CD4-positive, alpha-beta memory T cell (primary cell): Measurements from ENCODE around the gene AIG1. TPM values are rescaled to one million over a fixed set of nuclear protein-coding genes. Genes with fewer than 3 reads are reported as not detected.

Source experiments
- CTCF ChIA-PET: fragments of 350-600 bp; sonication (Branson Sonifier 250); formaldehyde crosslinking; loops from one replicate; lab custom pipeline; 2021; ENCODE audit warnings: inconsistent platforms; ENCODE audit not compliant: partially characterized antibody; lab: Charles Lee
- POLR2A ChIA-PET: fragments of 350-600 bp; sonication (Branson Sonifier 250); formaldehyde crosslinking; loops from one replicate; lab custom pipeline; 2021; ENCODE audit not compliant: partially characterized antibody; lab: Charles Lee
- DNase-seq, 5 donors: peaks; one replicate each; pipeline versions ENCODE4 v3.0.0 to v3.0.0-alpha.2; 2020 to 2022; ENCODE audit warnings: mixed read lengths in 1 of 5
- H3K27ac ChIP-seq: one replicate; pipeline ENCODE4 v1.7.0; 2013; ENCODE audit warnings: low read depth, low read length
- H3K27me3 ChIP-seq: 2 replicates; pipeline ENCODE4 v1.7.0; 2013; ENCODE audit warnings: mild to moderate bottlenecking, low read length, moderate library complexity; ENCODE audit not compliant: insufficient read depth
- H3K36me3 ChIP-seq: 2 replicates; pipeline ENCODE4 v1.7.0; 2013; ENCODE audit warnings: mild to moderate bottlenecking, low read length, moderate library complexity; ENCODE audit not compliant: insufficient read depth
- H3K4me1 ChIP-seq: 2 replicates; pipeline ENCODE4 v1.7.0; 2013; ENCODE audit warnings: mild to moderate bottlenecking, low read length, moderate library complexity; ENCODE audit not compliant: insufficient read depth
- H3K4me3 ChIP-seq, 2 donors: one replicate each; pipeline ENCODE4 v1.7.0; 2013; ENCODE audit warnings: low read length in 2 of 2, mild to moderate bottlenecking in 1 of 2
- H3K9me3 ChIP-seq, 2 donors: one replicate each; pipeline ENCODE4 v1.7.0; 2013; ENCODE audit warnings: low read length in 2 of 2, control low read depth in 1 of 2; ENCODE audit not compliant: control insufficient read depth in 1 of 2
- H3K27ac Mint-ChIP-seq, 7 donors: one replicate each; pipeline ENCODE4 v1.8.0; 2020 to 2021; ENCODE audit warnings: mixed read lengths in 7 of 7, mild to moderate bottlenecking in 6 of 7, inconsistent platforms in 3 of 7, moderate library complexity in 3 of 7
- H3K27me3 Mint-ChIP-seq, 2 donors: one replicate each; pipeline ENCODE4 v1.8.0; 2020 to 2021; ENCODE audit warnings: mixed read lengths in 2 of 2
- H3K36me3 Mint-ChIP-seq, 2 donors: one replicate each; pipeline ENCODE4 v1.8.0; 2020 to 2021; ENCODE audit warnings: mixed read lengths in 2 of 2, inconsistent platforms in 1 of 2, mild to moderate bottlenecking in 1 of 2
- H3K4me1 Mint-ChIP-seq, 4 donors: one replicate each; pipeline ENCODE4 v1.8.0; 2020 to 2021; ENCODE audit warnings: mixed read lengths in 4 of 4, mild to moderate bottlenecking in 1 of 4
- H3K4me3 Mint-ChIP-seq, 8 donors: one replicate each; pipeline ENCODE4 v1.8.0; 2020 to 2021; ENCODE audit warnings: mixed read lengths in 8 of 8, mild to moderate bottlenecking in 7 of 8, moderate library complexity in 6 of 8, inconsistent platforms in 3 of 8
- H3K9me3 Mint-ChIP-seq, 8 donors: one replicate each; pipeline ENCODE4 v1.8.0; 2020 to 2021; ENCODE audit warnings: mixed read lengths in 8 of 8, mild to moderate bottlenecking in 5 of 8, inconsistent platforms in 3 of 8, moderate library complexity in 1 of 8
- intact Hi-C: fragments of 100-400 bp; cut with micrococcal nuclease; formaldehyde crosslinking; loops from one replicate; pipeline ENCODE4 v1.15.1; 2023
- polyA plus RNA-seq, 2 donors: library from polyadenylated mRNA; unstranded; fragments of 300-500 nt; fragmentation: Illumina TruSeq; gene quantifications; one replicate each; pipeline ENCODE4 v1.2.3, GENCODE V29; 2021
- total RNA-seq, 2 experiments: library from RNA; stranded (reverse); gene quantifications; one replicate each; pipeline ENCODE4 v1.2.3, GENCODE V29; 2021

Gene AIG1
- total and polyA plus RNA-seq, 4 experiments from 2014 or later, result 9.6 to 21.5 (median 15.3) TPM

- H3K36me3 ChIP-seq, result no peaks in the 10 kb centered on the region
- intact Hi-C loops, result no loop called here
- H3K27ac ChIP-seq, result no peak overlapping the region
- POLR2A ChIA-PET, result interaction anchor here (0.7 kb wide), 1 partner anchor 269 kb away, joined by 3 read pairs; no protein-coding TSS in a partner anchor
- no peaks in the 10 kb centered on the region for H3K9me3 ChIP-seq
- Mint-ChIP-seq H3K27ac (no peak overlapping the region), H3K9me3 (no peaks in the 10 kb centered on the region), H3K36me3 (peaks cover 0 to 18% of the 10 kb centered on the region in 2 donors), H3K27me3 (no peaks in the 10 kb centered on the region), H3K4me3 (no peak overlapping the region), H3K4me1 (no peaks in the 10 kb centered on the region)
- no peaks in the 10 kb centered on the region for H3K27me3 ChIP-seq
- no peak overlapping the region for H3K4me3 ChIP-seq
- CTCF ChIA-PET, result no interaction called here
- H3K4me1 ChIP-seq, result no peaks in the 10 kb centered on the region
- DNase-seq, result no peak
Measured at GRCh38 chr6:143221698-143222097, 161.0 kb downstream of the AIG1 start.

GRCh38 chr6:143222310-143222709 is 161.6 kb downstream of the AIG1 start:
- H3K27me3 Mint-ChIP-seq, result no peaks in the 10 kb centered on the region
- no peak for DNase-seq

GRCh38 chr6:143222801-143223231 is 162.1 kb downstream of the AIG1 start:
- Mint-ChIP-seq H3K27ac (no peak overlapping the region), H3K27me3 (no peaks in the 10 kb centered on the region), H3K4me3 (no peak overlapping the region), H3K4me1 (no peaks in the 10 kb centered on the region), H3K9me3 (no peaks in the 10 kb centered on the region), H3K36me3 (peaks cover 0 to 18% of the 10 kb centered on the region in 2 donors)
- no peak overlapping the region for H3K27ac ChIP-seq
- no peaks in the 10 kb centered on the region for H3K9me3 ChIP-seq
- no peak overlapping the region for H3K4me3 ChIP-seq
- POLR2A ChIA-PET, result no interaction called here
- H3K27me3 ChIP-seq, result no peaks in the 10 kb centered on the region
- H3K36me3 ChIP-seq, result no peaks in the 10 kb centered on the region
- CTCF ChIA-PET, result no interaction called here
- no peaks in the 10 kb centered on the region for H3K4me1 ChIP-seq
- no peak for DNase-seq
- intact Hi-C loops, result no loop called here

More at GRCh38 chr6:143222310-143222709, 161.6 kb downstream of the AIG1 start:
- H3K27me3 ChIP-seq, result no peaks in the 10 kb centered on the region
- Mint-ChIP-seq H3K36me3 (peaks cover 0 to 18% of the 10 kb centered on the region in 2 donors), H3K27ac (no peak overlapping the region), H3K9me3 (no peaks in the 10 kb centered on the region), H3K4me1 (no peaks in the 10 kb centered on the region), H3K4me3 (no peak overlapping the region)
- H3K9me3 ChIP-seq, result no peaks in the 10 kb centered on the region
- H3K4me1 ChIP-seq, result no peaks in the 10 kb centered on the region
- H3K27ac ChIP-seq, result no peak overlapping the region
- CTCF ChIA-PET, result no interaction called here
- no peaks in the 10 kb centered on the region for H3K36me3 ChIP-seq
- POLR2A ChIA-PET, result interaction anchor here (0.7 kb wide), 1 partner anchor 270 kb away, joined by 3 read pairs; no protein-coding TSS in a partner anchor
- intact Hi-C loops, result no loop called here
- no peak overlapping the region for H3K4me3 ChIP-seq

GRCh38 chr6:143223895-143224294 is 163.2 kb downstream of the AIG1 start:
- ChIA-PET POLR2A (no interaction called here), CTCF (no interaction called here)
- no peak overlapping the region for H3K4me3 Mint-ChIP-seq
- H3K27me3 ChIP-seq, result no peaks in the 10 kb centered on the region
- H3K27ac Mint-ChIP-seq, result no peak overlapping the region
- DNase-seq, result no peak
- H3K36me3 ChIP-seq, result no peaks in the 10 kb centered on the region
- peaks cover 0 to 24% of the 10 kb centered on the region in 2 donors for H3K36me3 Mint-ChIP-seq
- H3K27me3 Mint-ChIP-seq, result no peaks in the 10 kb centered on the region
- H3K4me1 Mint-ChIP-seq, result no peaks in the 10 kb centered on the region
- intact Hi-C loops, result no loop called here
- H3K9me3 ChIP-seq, result no peaks in the 10 kb centered on the region
- H3K4me1 ChIP-seq, result no peaks in the 10 kb centered on the region
- no peaks in the 10 kb centered on the region for H3K9me3 Mint-ChIP-seq
- H3K27ac ChIP-seq, result no peak overlapping the region
- no peak overlapping the region for H3K4me3 ChIP-seq

GRCh38 chr6:143224516-143224915 is 163.8 kb downstream of the AIG1 start:
- Mint-ChIP-seq H3K27me3 (no peaks in the 10 kb centered on the region), H3K27ac (no peak overlapping the region), H3K36me3 (peaks cover 0 to 21% of the 10 kb centered on the region in 2 donors), H3K4me3 (no peak overlapping the region), H3K9me3 (no peaks in the 10 kb centered on the region), H3K4me1 (no peaks in the 10 kb centered on the region)
- Histone ChIP-seq H3K27ac (no peak overlapping the region), H3K27me3 (no peaks in the 10 kb centered on the region), H3K9me3 (no peaks in the 10 kb centered on the region), H3K4me1 (no peaks in the 10 kb centered on the region), H3K4me3 (no peak overlapping the region), H3K36me3 (no peaks in the 10 kb centered on the region)
- intact Hi-C loops, result no loop called here
- DNase-seq, result no peak
- ChIA-PET POLR2A (no interaction called here), CTCF (no interaction called here)

- Histone ChIP-seq H3K4me1 (no peaks in the 10 kb centered on the region), H3K9me3 (no peaks in the 10 kb centered on the region), H3K27me3 (no peaks in the 10 kb centered on the region), H3K27ac (no peak overlapping the region), H3K36me3 (no peaks in the 10 kb centered on the region), H3K4me3 (no peak overlapping the region)
- H3K27me3 Mint-ChIP-seq, result no peaks in the 10 kb centered on the region
- H3K9me3 Mint-ChIP-seq, result no peaks in the 10 kb centered on the region
- intact Hi-C loops, result no loop called here
- peaks cover 0 to 13% of the 10 kb centered on the region in 2 donors for H3K36me3 Mint-ChIP-seq
- ChIA-PET CTCF (no interaction called here), POLR2A (no interaction called here)
- H3K4me3 Mint-ChIP-seq, result no peak overlapping the region
- DNase-seq, result no peak
- H3K4me1 Mint-ChIP-seq, result no peaks in the 10 kb centered on the region
- H3K27ac Mint-ChIP-seq, result no peak overlapping the region
Measured at GRCh38 chr6:143225929-143226328, 165.2 kb downstream of the AIG1 start.

- Mint-ChIP-seq H3K27me3 (no peaks in the 10 kb centered on the region), H3K9me3 (no peaks in the 10 kb centered on the region), H3K4me3 (no peak overlapping the region), H3K4me1 (no peaks in the 10 kb centered on the region), H3K27ac (no peak overlapping the region), H3K36me3 (peaks cover 0 to 13% of the 10 kb centered on the region in 2 donors)
- Histone ChIP-seq H3K36me3 (no peaks in the 10 kb centered on the region), H3K4me1 (no peaks in the 10 kb centered on the region), H3K27ac (no peak overlapping the region), H3K9me3 (no peaks in the 10 kb centered on the region), H3K27me3 (no peaks in the 10 kb centered on the region), H3K4me3 (no peak overlapping the region)
- DNase-seq, result no peak
- ChIA-PET CTCF (no interaction called here), POLR2A (no interaction called here)
- intact Hi-C loops, result no loop called here
Measured at GRCh38 chr6:143227675-143228074, 167.0 kb downstream of the AIG1 start.

- Histone ChIP-seq H3K27me3 (no peaks in the 10 kb centered on the region), H3K27ac (no peak overlapping the region), H3K36me3 (no peaks in the 10 kb centered on the region), H3K4me3 (no peak overlapping the region), H3K9me3 (no peaks in the 10 kb centered on the region), H3K4me1 (no peaks in the 10 kb centered on the region)
- no peak for DNase-seq
- intact Hi-C loops, result no loop called here
- ChIA-PET POLR2A (no interaction called here), CTCF (no interaction called here)
- H3K27me3 Mint-ChIP-seq, result no peaks in the 10 kb centered on the region
- no peaks in the 10 kb centered on the region for H3K9me3 Mint-ChIP-seq
- H3K4me3 Mint-ChIP-seq, result no peak overlapping the region
- H3K4me1 Mint-ChIP-seq, result no peaks in the 10 kb centered on the region
- H3K36me3 Mint-ChIP-seq, result peaks cover 0 to 13% of the 10 kb centered on the region in 2 donors
- H3K27ac Mint-ChIP-seq, result no peak overlapping the region
Measured at GRCh38 chr6:143229400-143229799, 168.7 kb downstream of the AIG1 start.
